Stimulated activated CD8-positive, alpha-beta memory T cell treated with anti-CD3 and anti-CD28 coated beads, Interleukin-7, amount 100 ng/mL, for 48 hours (primary cell): ENCODE data around the gene PTMS.

Experiments
- DNase-seq, 2 donors: peaks; one replicate each; pipeline ENCODE4 v3.0.0-alpha.2; 2020; ENCODE audit warnings: low read depth in 1 of 2; ENCODE audit errors: extremely low read depth in 1 of 2

The PTMS gene

DNA sequence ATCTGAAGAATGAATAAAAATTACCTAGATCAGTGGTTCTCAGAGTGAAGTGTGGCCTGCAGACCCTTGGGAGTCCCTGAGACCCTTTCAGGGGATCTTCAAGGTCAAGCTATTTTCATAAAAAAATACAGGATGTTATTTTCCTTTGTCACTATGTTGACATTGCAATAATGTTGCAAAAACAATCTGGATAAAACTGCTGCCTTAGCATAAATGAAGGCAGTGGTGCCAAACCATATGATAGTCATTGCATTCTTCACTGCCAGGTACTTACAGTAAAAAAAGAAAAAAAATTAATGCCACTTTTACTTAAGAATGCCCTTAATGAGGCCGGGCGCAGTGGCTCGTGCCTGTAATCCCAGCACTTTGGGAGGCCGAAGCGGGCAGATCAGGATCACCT is 21.1 kb downstream of the PTMS start:
- DNase-seq, result no peak

DNA sequence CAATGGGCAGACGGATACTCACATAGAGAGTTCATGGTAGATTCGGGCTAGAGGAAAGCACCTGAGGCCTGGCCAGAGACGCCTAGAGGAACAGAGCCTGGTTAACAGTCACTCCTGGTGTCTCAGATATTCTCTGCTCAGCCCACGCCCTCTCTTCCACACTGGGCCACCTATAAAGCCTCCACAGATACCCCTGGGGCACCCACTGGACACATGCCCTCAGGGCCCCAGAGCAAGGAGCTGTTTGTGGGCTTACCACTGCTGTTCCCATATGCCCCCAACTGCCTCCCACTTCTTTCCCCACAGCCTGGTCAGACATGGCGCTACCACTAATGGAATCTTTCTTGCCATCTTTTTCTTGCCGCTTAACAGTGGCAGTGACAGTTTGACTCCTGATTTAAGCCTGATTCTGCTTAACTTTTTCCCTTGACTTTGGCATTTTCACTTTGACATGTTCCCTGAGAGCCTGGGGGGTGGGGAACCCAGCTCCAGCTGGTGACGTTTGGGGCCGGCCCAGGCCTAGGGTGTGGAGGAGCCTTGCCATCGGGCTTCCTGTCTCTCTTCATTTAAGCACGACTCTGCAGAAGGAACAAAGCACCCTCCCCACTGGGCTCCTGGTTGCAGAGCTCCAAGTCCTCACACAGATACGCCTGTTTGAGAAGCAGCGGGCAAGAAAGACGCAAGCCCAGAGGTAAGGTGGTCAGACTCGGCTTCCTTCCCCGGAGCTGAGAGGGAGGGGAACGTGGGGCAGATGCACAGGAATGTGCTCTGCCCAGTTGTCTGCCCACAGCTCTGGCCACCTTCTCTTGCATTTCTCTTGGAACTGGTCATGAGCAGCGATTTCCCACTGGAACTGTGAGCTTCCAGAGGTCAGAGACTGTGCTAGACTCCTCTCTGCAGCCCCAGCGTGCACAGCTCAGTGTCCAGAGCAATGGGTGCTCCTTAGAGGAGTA is 23.1 kb downstream of the PTMS start, which contains the start of gene CD4:
Gene CD4, plus strand, starts transcription at position 557 of the 953 bp plus-strand sequence. CDS start 10,611 bp downstream, outside the sequence.
- DNase-seq, result no peak

GRCh38 chr12:6790496-6791150 is 24.5 kb downstream of the PTMS start:
- DNase-seq, result no peak

- DNase-seq, result no peak
These were observed 25.9 kb downstream of the PTMS start for GRCh38 chr12:6791931-6792520.

DNA sequence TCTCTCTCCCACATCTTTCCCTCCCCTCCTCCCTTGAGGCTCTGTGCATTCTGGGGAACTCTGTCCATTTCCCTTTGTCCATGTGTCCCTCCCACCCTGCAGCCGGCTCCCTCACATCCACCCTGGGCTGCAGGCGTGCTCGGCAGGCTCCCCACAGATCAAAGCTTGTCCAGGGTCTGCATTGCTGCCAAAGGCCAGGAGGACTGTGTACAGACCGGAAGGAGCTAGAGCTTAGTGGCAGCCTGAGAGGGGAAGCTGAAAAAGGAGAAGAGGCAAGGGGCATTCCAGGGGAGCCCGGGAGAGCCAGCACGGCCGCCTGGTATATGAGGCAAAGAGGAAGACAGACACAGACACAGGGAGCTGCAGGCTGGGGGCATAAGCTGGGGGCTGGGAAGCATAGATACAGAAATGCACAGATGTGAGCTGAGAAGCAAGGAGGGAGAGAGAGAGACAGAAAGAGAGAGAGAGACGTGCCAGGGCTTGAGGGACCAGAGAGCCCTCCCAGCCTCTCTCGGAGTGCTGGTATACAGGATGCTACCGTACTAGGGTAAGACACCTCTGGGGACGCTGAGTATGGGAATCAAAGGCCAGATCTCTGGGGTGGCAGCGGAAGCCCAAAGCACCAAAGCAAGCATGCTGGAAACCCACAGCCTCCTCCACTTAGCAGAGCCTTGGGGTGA is 26.5 kb downstream of the PTMS start:
- DNase-seq, result no peak

DNA sequence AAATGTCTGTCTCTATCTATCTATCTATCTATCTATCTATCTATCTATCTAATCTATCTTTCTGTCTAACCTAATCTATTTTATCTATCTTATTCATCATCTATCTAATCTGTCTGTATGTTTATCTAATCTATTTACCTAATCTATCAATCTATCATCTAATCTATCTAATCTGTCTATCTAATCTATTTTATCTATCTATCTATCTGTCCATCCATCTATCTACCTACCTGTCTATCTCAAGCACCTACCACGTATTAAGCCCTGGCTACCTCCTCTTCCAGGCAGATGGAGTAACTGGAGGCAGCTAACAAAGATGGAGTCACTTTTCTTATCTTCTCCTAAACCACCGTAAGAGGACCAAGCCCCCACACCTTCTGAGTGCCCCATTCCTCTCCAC is 28.9 kb downstream of the PTMS start:
- no peak for DNase-seq

GRCh38 chr12:6796576-6796975 is 30.4 kb downstream of the PTMS start:
- DNase-seq, result no peak

DNA sequence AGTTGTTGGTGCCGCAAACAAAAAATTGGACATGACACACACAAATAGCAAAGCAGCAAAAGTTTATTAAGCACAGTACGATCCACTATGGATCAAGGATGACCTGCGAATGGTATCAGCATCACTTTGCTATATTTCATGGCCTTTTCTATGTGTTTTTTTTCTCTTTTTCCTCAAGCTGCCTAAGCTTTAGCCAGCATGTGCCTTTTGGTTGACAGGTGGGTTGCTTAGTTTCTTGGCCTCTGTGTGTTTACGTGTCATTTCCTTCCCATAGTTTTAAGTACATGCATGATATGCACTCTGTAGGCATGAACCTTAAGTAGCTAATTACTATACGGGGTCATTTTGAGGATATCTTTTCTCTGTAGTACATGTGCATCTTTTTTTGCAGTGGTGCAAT is 33.0 kb downstream of the PTMS start:
- no peak for DNase-seq

DNA sequence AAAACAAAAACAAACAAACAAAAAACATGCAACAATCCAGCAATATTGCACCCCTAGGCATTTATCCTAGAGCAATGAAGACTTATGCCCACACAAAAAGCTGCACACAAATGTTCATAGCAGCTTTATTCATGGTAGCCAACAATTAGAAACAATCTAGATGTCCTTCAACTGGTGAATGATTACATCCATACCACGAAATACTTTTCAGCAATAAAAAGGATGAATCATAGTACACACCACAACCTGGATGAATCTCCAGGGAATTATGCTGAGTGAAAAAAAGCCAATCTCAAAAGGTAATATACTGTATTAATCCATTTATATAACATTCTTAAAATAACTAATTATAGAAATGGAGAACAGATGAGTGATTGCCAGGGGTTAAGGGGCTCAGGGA is 41.0 kb downstream of the PTMS start:
- no peak for DNase-seq

DNA sequence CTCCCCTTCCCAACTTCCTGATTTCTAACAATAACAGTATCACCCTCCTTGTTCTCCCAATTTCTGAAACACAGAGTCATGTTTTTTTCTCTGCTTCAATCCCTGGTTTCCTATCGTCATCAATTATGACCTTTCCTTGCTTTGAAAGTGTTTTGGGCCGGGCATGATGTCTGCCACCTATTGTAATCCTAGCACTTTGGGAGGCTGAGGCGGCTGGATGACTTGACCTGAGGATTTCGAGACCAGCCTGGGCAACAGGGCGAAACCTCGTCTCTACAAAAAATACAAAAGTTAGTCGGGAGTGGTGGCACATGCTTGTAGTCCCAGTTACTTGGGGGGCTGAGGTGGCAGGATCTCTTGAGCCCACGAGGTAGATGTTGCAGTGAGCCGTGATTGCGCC is 42.9 kb downstream of the PTMS start:
- DNase-seq, result no peak

GRCh38 chr12:6810758-6811157 is 44.6 kb downstream of the PTMS start:
- no peak for DNase-seq

GRCh38 chr12:6813363-6813762 is 47.2 kb downstream of the PTMS start:
- no peak for DNase-seq

- no peak for DNase-seq
These were observed 50.4 kb downstream of the PTMS start for GRCh38 chr12:6816598-6816997.

- no peak for DNase-seq
These were observed 50.9 kb downstream of the PTMS start for GRCh38 chr12:6817098-6817497.

GRCh38 chr12:6817662-6818157 is 51.5 kb downstream of the PTMS start:
- no peak for DNase-seq

DNA sequence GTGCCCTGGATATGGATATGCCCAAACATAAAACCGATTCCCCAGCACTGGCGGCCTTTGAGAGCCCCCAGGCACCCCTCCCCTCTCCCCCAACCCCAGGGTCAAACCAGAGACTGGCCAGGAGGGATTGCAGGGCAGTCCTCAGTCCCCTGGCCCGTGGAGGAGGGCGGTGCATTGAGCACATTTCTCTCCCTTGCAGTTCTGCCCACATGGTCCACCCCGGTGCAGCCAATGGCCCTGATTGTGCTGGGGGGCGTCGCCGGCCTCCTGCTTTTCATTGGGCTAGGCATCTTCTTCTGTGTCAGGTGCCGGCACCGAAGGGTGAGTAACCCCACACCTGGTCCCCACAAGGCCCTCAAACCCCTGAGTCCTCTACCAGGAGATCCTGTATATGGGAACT is 52.1 kb downstream of the PTMS start:
- DNase-seq, result no peak

- DNase-seq, result no peak
These were observed 52.5 kb downstream of the PTMS start for GRCh38 chr12:6818645-6819044.

DNA sequence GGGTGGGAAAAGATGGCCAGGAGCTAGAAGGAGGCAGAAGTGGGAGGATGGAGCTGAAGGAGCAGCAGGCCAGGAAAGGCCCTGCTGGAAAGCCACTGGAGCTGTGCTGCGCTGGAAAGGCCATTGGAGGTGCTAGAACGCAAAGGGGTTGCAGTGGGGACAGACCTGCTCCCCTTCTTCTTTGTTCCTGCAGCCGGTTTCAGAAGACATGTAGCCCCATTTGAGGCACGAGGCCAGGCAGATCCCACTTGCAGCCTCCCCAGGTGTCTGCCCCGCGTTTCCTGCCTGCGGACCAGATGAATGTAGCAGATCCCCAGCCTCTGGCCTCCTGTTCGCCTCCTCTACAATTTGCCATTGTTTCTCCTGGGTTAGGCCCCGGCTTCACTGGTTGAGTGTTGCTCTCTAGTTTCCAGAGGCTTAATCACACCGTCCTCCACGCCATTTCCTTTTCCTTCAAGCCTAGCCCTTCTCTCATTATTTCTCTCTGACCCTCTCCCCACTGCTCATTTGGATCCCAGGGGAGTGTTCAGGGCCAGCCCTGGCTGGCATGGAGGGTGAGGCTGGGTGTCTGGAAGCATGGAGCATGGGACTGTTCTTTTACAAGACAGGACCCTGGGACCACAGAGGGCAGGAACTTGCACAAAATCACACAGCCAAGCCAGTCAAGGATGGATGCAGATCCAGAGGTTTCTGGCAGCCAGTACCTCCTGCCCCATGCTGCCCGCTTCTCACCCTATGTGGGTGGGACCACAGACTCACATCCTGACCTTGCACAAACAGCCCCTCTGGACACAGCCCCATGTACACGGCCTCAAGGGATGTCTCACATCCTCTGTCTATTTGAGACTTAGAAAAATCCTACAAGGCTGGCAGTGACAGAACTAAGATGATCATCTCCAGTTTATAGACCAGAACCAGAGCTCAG is 53.2 kb downstream of the PTMS start:
- no peak for DNase-seq

GRCh38 chr12:6820166-6820565 is 54.0 kb downstream of the PTMS start:
- no peak for DNase-seq
